Peyer's patch (tissue), 4 donors: ENCODE results near the gene GRN. TPM values are rescaled to one million over a fixed set of nuclear protein-coding genes. Genes with fewer than 3 reads are reported as not detected.

Source experiments
- DNase-seq, 3 donors: peaks; one replicate each; pipeline ENCODE4 v3.0.0-alpha.2; 2017 to 2019
- H3K27ac ChIP-seq, 4 donors: fragments of 200-600 bp; sonication (generic); one replicate each; pipeline ENCODE4 v1.5.1; 2016 to 2019
- H3K27me3 ChIP-seq, 2 donors: fragments of 200-600 bp; sonication (generic); one replicate each; pipeline ENCODE4 v1.5.1; 2019
- H3K36me3 ChIP-seq, 3 donors: fragments of 200-600 bp; sonication (generic); one replicate each; pipeline ENCODE4 v1.5.1; 2016 to 2019
- H3K4me1 ChIP-seq, 4 donors: fragments of 200-600 bp; sonication (generic); one replicate each; pipeline ENCODE4 v1.5.1; 2016 to 2019
- H3K4me3 ChIP-seq, 4 donors: fragments of 200-600 bp; sonication (generic); 1 replicate in 3 of 4; 2 replicates in 1 of 4; pipeline ENCODE4 v1.5.1; 2016 to 2019; ENCODE audit warnings: mild to moderate bottlenecking in 1 of 4
- H3K9me3 ChIP-seq, 4 donors: fragments of 200-600 bp; sonication (generic); one replicate each; pipeline ENCODE4 v1.5.1; 2016 to 2019; ENCODE audit warnings: mild to moderate bottlenecking in 1 of 4
- CTCF ChIP-seq, 6 experiments: fragments of 450-650 bp in 4 of 6; fragments of 200-600 bp in 2 of 6; sonication (generic) in 1 of 6; IDR thresholded peaks; one replicate each; pipeline ENCODE4 v1.5.1; 2017 to 2019; ENCODE audit warnings: antibody characterized with exemption in 6 of 6, mild to moderate bottlenecking in 3 of 6, moderate library complexity in 1 of 6
- POLR2A ChIP-seq, 2 donors: fragments of 450-650 bp; IDR thresholded peaks; one replicate each; pipeline ENCODE4 v1.5.1; 2017; ENCODE audit warnings: antibody characterized with exemption in 2 of 2, mild to moderate bottlenecking in 2 of 2, moderate library complexity in 2 of 2
- total RNA-seq, 4 donors: library from RNA; depleted of rRNA; stranded (reverse); fragments of >200 nt; gene quantifications; one replicate each; pipeline ENCODE4 v1.1.0, GENCODE V29; 2016

The GRN gene
- total RNA-seq, 4 donors from 2014 or later: 145 to 678 (median 492) TPM

GRCh38 chr17:44360144-44360533 lies 15.0 kb downstream of the GRN start:
- Histone ChIP-seq H3K27ac (no peak overlapping the region), H3K4me1 (peaks cover 0 to 12% (median 10%) of the 10 kb centered on the region in 4 donors), H3K27me3 (peaks cover 0 to 12% of the 10 kb centered on the region in 2 donors), H3K4me3 (no peak overlapping the region), H3K9me3 (no peaks in the 10 kb centered on the region), H3K36me3 (no peaks in the 10 kb centered on the region)
- no peak for DNase-seq
- no peak for TF ChIP-seq CTCF (IDR thresholded peaks at IDR 0.05)
- TF ChIP-seq POLR2A (IDR thresholded peaks at IDR 0.05): no peak

DNA sequence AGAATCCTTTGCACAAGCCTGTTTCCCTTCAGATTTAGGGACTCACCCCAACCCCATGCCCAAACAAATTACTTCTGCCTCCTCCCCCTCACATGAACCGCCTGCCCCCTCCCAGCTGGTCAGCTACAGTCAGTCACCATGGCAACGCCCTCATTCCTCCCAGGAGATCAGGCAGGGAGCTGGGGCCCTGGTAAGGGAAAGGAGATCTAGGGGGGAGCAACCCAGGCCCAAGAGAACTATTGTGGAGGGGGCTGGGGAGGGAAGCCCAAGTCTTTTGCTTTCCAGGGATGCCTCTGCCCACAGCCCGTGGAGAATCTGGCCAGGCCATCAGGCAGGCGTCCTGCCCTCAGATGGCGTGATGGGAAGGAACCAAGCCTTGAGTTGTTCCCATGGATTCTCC lies 15.7 kb downstream of the GRN start:
- no peak for TF ChIP-seq POLR2A (IDR thresholded peaks at IDR 0.05)
- TF ChIP-seq CTCF (IDR thresholded peaks at IDR 0.05): no peak

GRCh38 chr17:44361292-44362260 lies 16.5 kb downstream of the GRN start:
- no peaks in the 10 kb centered on the region for H3K9me3 ChIP-seq
- no peak overlapping the region for H3K27ac ChIP-seq
- H3K36me3 ChIP-seq: no peaks in the 10 kb centered on the region
- peaks cover 0 to 12% (median 10%) of the 10 kb centered on the region in 4 donors for H3K4me1 ChIP-seq
- peaks cover 0 to 12% of the 10 kb centered on the region in 2 donors for H3K27me3 ChIP-seq
- TF ChIP-seq CTCF (IDR thresholded peaks at IDR 0.05) (no peak), POLR2A (IDR thresholded peaks at IDR 0.05) (no peak)
- DNase-seq: no peak
- no peak overlapping the region for H3K4me3 ChIP-seq

More for the DNA sequence above, 15.7 kb downstream of the GRN start:
- H3K4me3 ChIP-seq: no peak overlapping the region
- no peak overlapping the region for H3K27ac ChIP-seq
- DNase-seq: no peak
- H3K4me1 ChIP-seq: peaks cover 0 to 12% (median 10%) of the 10 kb centered on the region in 4 donors
- no peaks in the 10 kb centered on the region for H3K36me3 ChIP-seq
- H3K27me3 ChIP-seq: peaks cover 0 to 12% of the 10 kb centered on the region in 2 donors
- H3K9me3 ChIP-seq: no peaks in the 10 kb centered on the region

DNA sequence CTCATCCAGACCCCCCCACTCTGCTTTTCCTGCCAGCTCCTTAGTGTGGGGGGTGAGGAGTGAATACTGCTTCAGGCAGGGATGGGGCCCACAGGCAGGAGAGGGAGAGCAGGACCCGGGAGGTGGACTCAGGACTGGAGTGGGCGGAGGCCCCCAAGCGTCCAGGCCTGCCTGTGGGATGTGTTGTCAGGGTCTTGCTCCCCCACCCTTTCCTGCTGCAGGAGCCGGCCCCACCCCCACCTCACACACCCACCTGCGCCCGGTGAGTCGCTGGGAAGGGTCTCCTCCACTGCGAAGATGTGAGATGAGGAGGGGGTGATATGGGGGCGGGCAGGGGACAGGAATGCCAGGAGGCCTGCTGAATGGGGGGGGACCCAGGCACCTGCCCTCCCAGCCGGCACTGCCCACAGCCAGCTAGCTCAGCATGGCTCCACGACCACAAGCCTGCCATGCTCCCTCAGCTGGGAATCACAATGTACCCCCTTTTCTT lies 17.4 kb downstream of the GRN start:
- Histone ChIP-seq H3K36me3 (no peaks in the 10 kb centered on the region), H3K9me3 (no peaks in the 10 kb centered on the region), H3K4me1 (peaks cover 0 to 12% (median 10%) of the 10 kb centered on the region in 4 donors), H3K4me3 (peak overlapping the region in 2 of 4 donors; percentile 66 to 67), H3K27ac (no peak overlapping the region), H3K27me3 (peaks cover 0 to 12% of the 10 kb centered on the region in 2 donors)
- TF ChIP-seq POLR2A (IDR thresholded peaks at IDR 0.05) (no peak), CTCF (IDR thresholded peaks at IDR 0.05) (no peak)
- no peak for DNase-seq

- peaks cover 0 to 12% of the 10 kb centered on the region in 2 donors for H3K27me3 ChIP-seq
- H3K4me3 ChIP-seq: peak overlapping the region; percentile 50 to 67 (median 64)
- DNase-seq: no peak
- H3K9me3 ChIP-seq: no peaks in the 10 kb centered on the region
- no peaks in the 10 kb centered on the region for H3K36me3 ChIP-seq
- TF ChIP-seq CTCF (IDR thresholded peaks at IDR 0.05) (no peak), POLR2A (IDR thresholded peaks at IDR 0.05) (no peak)
- H3K27ac ChIP-seq: peak overlapping the region in 1 of 4 donors; percentile 49
- H3K4me1 ChIP-seq: peaks cover 0 to 12% (median 10%) of the 10 kb centered on the region in 4 donors
Observed at GRCh38 chr17:44362949-44363612, 18.0 kb downstream of the GRN start.
